ENCODE results near the gene NFKBIB.

NFKBIB gene

GRCh38 chr19:38877781-38878574, 21.8 kb upstream of the NFKBIB start, which contains the start of gene RINL:
Gene RINL (minus strand): TSS chr19:38878275. CDS start chr19:38876742, 1,533 bp downstream.
- H3K27ac ChIP-seq, result no peak within 1 kb of the TSS
- H3K4me1 ChIP-seq, result no peaks in the 10 kb centered on the region
- no peak for TF ChIP-seq CTCF (IDR thresholded peaks at IDR 0.05)
- H3K9ac ChIP-seq, result no peak within 1 kb of the TSS
- no peak within 1 kb of the TSS for H2AFZ ChIP-seq
- no peaks in the 10 kb centered on the region for H3K27me3 ChIP-seq (ENCODE audit: control insufficient read depth, insufficient read depth, low read length)
- no peaks in the 10 kb centered on the region for H3K36me3 ChIP-seq (ENCODE audit: control insufficient read depth, insufficient read depth, low read length)
- no peak within 1 kb of the TSS for H3K4me3 ChIP-seq (ENCODE audit: low read depth, low read length)
- no peaks in the 10 kb centered on the region for H3K79me2 ChIP-seq
- H3K4me2 ChIP-seq (ENCODE audit: low read length), result no peak within 1 kb of the TSS
- H3K9me3 ChIP-seq (ENCODE audit: control insufficient read depth, low read length), result no peaks in the 10 kb centered on the region

GRCh38 chr19:38878575-38879399, 21.0 kb upstream of the NFKBIB start:
- Histone ChIP-seq H3K27me3 (ENCODE audit: control insufficient read depth, insufficient read depth, low read length) (no peaks in the 10 kb centered on the region), H3K9ac (no peak overlapping the region), H2AFZ (no peak overlapping the region), H3K4me1 (no peaks in the 10 kb centered on the region), H3K27ac (no peak overlapping the region), H3K9me3 (ENCODE audit: control insufficient read depth, low read length) (no peaks in the 10 kb centered on the region), H3K79me2 (no peaks in the 10 kb centered on the region), H3K4me2 (ENCODE audit: low read length) (no peak overlapping the region), H3K4me3 (ENCODE audit: low read depth, low read length) (no peak overlapping the region), H3K36me3 (ENCODE audit: control insufficient read depth, insufficient read depth, low read length) (no peaks in the 10 kb centered on the region)
- TF ChIP-seq CTCF (IDR thresholded peaks at IDR 0.05), result no peak

- no peak overlapping the region for H3K4me2 ChIP-seq (ENCODE audit: low read length)
- H3K4me1 ChIP-seq, result no peaks in the 10 kb centered on the region
- no peak overlapping the region for H3K4me3 ChIP-seq (ENCODE audit: low read depth, low read length)
- no peaks in the 10 kb centered on the region for H3K9me3 ChIP-seq (ENCODE audit: control insufficient read depth, low read length)
- H2AFZ ChIP-seq, result no peak overlapping the region
- no peaks in the 10 kb centered on the region for H3K79me2 ChIP-seq
- H3K36me3 ChIP-seq (ENCODE audit: control insufficient read depth, insufficient read depth, low read length), result no peaks in the 10 kb centered on the region
- no peaks in the 10 kb centered on the region for H3K27me3 ChIP-seq (ENCODE audit: control insufficient read depth, insufficient read depth, low read length)
- TF ChIP-seq CTCF (IDR thresholded peaks at IDR 0.05), result no peak
- no peak overlapping the region for H3K27ac ChIP-seq
- no peak overlapping the region for H3K9ac ChIP-seq
Measured at GRCh38 chr19:38879400-38879751, 20.4 kb upstream of the NFKBIB start.

GRCh38 chr19:38880076-38880881, 19.5 kb upstream of the NFKBIB start:
- H3K27ac ChIP-seq, result no peak overlapping the region
- H3K79me2 ChIP-seq, result no peaks in the 10 kb centered on the region
- no peak overlapping the region for H3K4me2 ChIP-seq (ENCODE audit: low read length)
- H3K4me1 ChIP-seq, result no peaks in the 10 kb centered on the region
- no peaks in the 10 kb centered on the region for H3K27me3 ChIP-seq (ENCODE audit: control insufficient read depth, insufficient read depth, low read length)
- no peak for TF ChIP-seq CTCF (IDR thresholded peaks at IDR 0.05)
- no peak overlapping the region for H3K4me3 ChIP-seq (ENCODE audit: low read depth, low read length)
- no peak overlapping the region for H2AFZ ChIP-seq
- no peak overlapping the region for H3K9ac ChIP-seq
- no peaks in the 10 kb centered on the region for H3K36me3 ChIP-seq (ENCODE audit: control insufficient read depth, insufficient read depth, low read length)
- no peaks in the 10 kb centered on the region for H3K9me3 ChIP-seq (ENCODE audit: control insufficient read depth, low read length)
